Neural crest cell (in vitro differentiated cells): ENCODE data around the gene C1QL2. TPM values are rescaled to one million over a fixed set of nuclear protein-coding genes. Genes with fewer than 3 reads are reported as not detected.

Experiments
- DNase-seq: peaks from one replicate; pipeline ENCODE4 v3.0.0; 2021; ENCODE audit warnings: low read depth, mixed read lengths, low spot score
- H3K27ac Mint-ChIP-seq: one replicate; pipeline ENCODE4 v1.8.0; 2021; ENCODE audit warnings: mild to moderate bottlenecking, mixed read lengths; ENCODE audit not compliant: unreplicated experiment
- H3K27me3 Mint-ChIP-seq: 2 replicates; pipeline ENCODE4 v1.8.0; 2021; ENCODE audit warnings: low read depth, mild to moderate bottlenecking, mixed read lengths
- H3K36me3 Mint-ChIP-seq: 2 replicates; pipeline ENCODE4 v1.8.0; 2021; ENCODE audit warnings: low read depth, mild to moderate bottlenecking, mixed read lengths
- H3K4me1 Mint-ChIP-seq: 2 replicates; pipeline ENCODE4 v1.8.0; 2021; ENCODE audit warnings: mixed read lengths
- H3K4me3 Mint-ChIP-seq: one replicate; pipeline ENCODE4 v1.8.0; 2021; ENCODE audit warnings: mild to moderate bottlenecking, mixed read lengths
- H3K9me3 Mint-ChIP-seq: 2 replicates; pipeline ENCODE4 v1.8.0; 2021; ENCODE audit warnings: mixed read lengths
- CTCF ChIP-seq: fragments of 200-600 bp; sonication (generic); conservative IDR thresholded peaks from 2 replicates; pipeline ENCODE4 v1.5.0; 2021; ENCODE audit warnings: antibody characterized with exemption, mild to moderate bottlenecking
- total RNA-seq: library from RNA; stranded (reverse); gene quantifications from 2 replicates; pipeline ENCODE4 v1.2.1, GENCODE V29; 2021

C1QL2 gene
- total RNA-seq, 1 donor from 2014 or later: not detected

DNA sequence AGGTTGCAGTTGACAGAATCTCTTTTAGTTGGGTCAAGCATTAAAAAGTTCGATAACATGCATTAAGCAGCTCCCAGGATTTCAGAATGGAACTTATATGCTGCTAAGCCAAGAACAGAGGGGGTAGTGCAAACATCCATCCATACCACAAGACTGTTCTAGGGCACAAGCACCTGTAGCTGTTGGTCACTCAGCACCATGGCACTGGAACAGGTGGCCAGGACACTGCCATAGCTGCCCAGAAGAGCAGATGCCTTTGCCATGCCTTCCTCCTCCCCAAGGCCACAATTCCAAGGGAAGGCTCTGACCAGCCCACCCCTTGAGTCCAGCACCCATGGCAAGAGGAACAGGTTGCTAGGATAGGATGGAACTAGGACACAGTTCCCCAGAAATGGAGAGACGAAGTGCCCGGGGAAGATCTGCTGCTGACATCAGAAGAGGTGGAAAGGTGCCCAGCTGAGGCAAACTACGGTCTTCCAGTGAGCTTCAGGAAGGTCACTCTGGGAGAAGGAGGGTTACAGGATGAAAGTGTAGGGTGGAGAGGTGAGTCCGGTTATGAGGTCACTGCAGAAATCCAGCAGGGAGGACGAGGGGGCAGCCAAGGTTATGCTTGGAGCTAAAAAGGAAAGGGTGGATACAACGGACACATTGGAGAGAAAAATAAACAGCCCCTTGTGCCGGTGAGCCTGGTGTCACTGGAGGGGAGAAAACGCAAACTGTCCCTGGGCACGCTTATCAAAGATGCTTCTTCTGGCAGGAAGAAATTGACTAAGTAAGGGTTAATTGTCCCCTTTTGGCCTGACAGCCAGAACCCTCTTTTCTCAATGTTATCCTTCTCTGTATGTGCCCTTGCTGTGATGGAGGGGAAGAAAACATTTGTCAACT lies 41.9 kb downstream of the C1QL2 start:
- H3K9me3 Mint-ChIP-seq: peaks cover 1% of the 10 kb centered on the region
- no peak for DNase-seq
- TF ChIP-seq CTCF: no peak
- no peaks in the 10 kb centered on the region for H3K36me3 Mint-ChIP-seq
- H3K27ac Mint-ChIP-seq: no peak overlapping the region
- no peaks in the 10 kb centered on the region for H3K4me1 Mint-ChIP-seq
- peaks cover 87% of the 10 kb centered on the region for H3K27me3 Mint-ChIP-seq
- no peak overlapping the region for H3K4me3 Mint-ChIP-seq

- DNase-seq: no peak
- no peaks in the 10 kb centered on the region for H3K4me1 Mint-ChIP-seq
- no peaks in the 10 kb centered on the region for H3K36me3 Mint-ChIP-seq
- no peak overlapping the region for H3K4me3 Mint-ChIP-seq
- no peak overlapping the region for H3K27ac Mint-ChIP-seq
- TF ChIP-seq CTCF: no peak
- peaks cover 82% of the 10 kb centered on the region for H3K27me3 Mint-ChIP-seq
- peaks cover 4% of the 10 kb centered on the region for H3K9me3 Mint-ChIP-seq
Observed at GRCh38 chr2:119114266-119114665, 44.3 kb downstream of the C1QL2 start.

GRCh38 chr2:119113489-119113770 lies 45.1 kb downstream of the C1QL2 start:
- H3K4me1 Mint-ChIP-seq: no peaks in the 10 kb centered on the region

GRCh38 chr2:119112770-119113488 lies 45.6 kb downstream of the C1QL2 start:
- Mint-ChIP-seq H3K4me1 (no peaks in the 10 kb centered on the region), H3K4me3 (no peak overlapping the region), H3K9me3 (peaks cover 4% of the 10 kb centered on the region), H3K36me3 (no peaks in the 10 kb centered on the region), H3K27me3 (peaks cover 82% of the 10 kb centered on the region), H3K27ac (no peak overlapping the region)
- DNase-seq: no peak
- TF ChIP-seq CTCF: no peak

More at GRCh38 chr2:119113489-119113770, 45.1 kb downstream of the C1QL2 start:
- peaks cover 85% of the 10 kb centered on the region for H3K27me3 Mint-ChIP-seq
- H3K9me3 Mint-ChIP-seq: peaks cover 4% of the 10 kb centered on the region
- no peaks in the 10 kb centered on the region for H3K36me3 Mint-ChIP-seq
- H3K4me3 Mint-ChIP-seq: no peak overlapping the region
- H3K27ac Mint-ChIP-seq: no peak overlapping the region
- DNase-seq: no peak
- no peak for TF ChIP-seq CTCF

GRCh38 chr2:119112230-119112629 lies 46.3 kb downstream of the C1QL2 start:
- H3K27ac Mint-ChIP-seq: no peak overlapping the region
- no peak for DNase-seq
- TF ChIP-seq CTCF: no peak
- H3K4me1 Mint-ChIP-seq: no peaks in the 10 kb centered on the region
- H3K4me3 Mint-ChIP-seq: no peak overlapping the region
- peaks cover 85% of the 10 kb centered on the region for H3K27me3 Mint-ChIP-seq
- H3K9me3 Mint-ChIP-seq: peaks cover 4% of the 10 kb centered on the region
- H3K36me3 Mint-ChIP-seq: no peaks in the 10 kb centered on the region
